GM15510 (cell line): ENCODE results near the gene DHRSX.

ENCODE experiments used
- POLR2A ChIP-seq: IDR thresholded peaks from 3 replicates; pipeline ENCODE4 v1.6.1; 2011; ENCODE audit warnings: borderline replicate concordance; ENCODE audit not compliant: insufficient read length; ENCODE audit errors: extremely low read depth

DHRSX gene

GRCh38 chrX:2468261-2469195, 32.2 kb downstream of the DHRSX start:
- no peak for TF ChIP-seq POLR2A

- TF ChIP-seq POLR2A = no peak
Observed at GRCh38 chrX:2466876-2467656, 33.7 kb downstream of the DHRSX start.

- no peak for TF ChIP-seq POLR2A
Observed at GRCh38 chrX:2464677-2465166, 36.1 kb downstream of the DHRSX start.

GRCh38 chrX:2463973-2464676, 36.7 kb downstream of the DHRSX start:
- no peak for TF ChIP-seq POLR2A

GRCh38 chrX:2462780-2463179, 38.0 kb downstream of the DHRSX start:
- TF ChIP-seq POLR2A = no peak

- TF ChIP-seq POLR2A = no peak
Observed at GRCh38 chrX:2462074-2462473, 38.7 kb downstream of the DHRSX start.

GRCh38 chrX:2461711-2462016, 39.1 kb downstream of the DHRSX start:
- no peak for TF ChIP-seq POLR2A

- TF ChIP-seq POLR2A = no peak
Observed at GRCh38 chrX:2458309-2458708, 42.5 kb downstream of the DHRSX start.

GRCh38 chrX:2457289-2458133, 43.3 kb downstream of the DHRSX start:
- TF ChIP-seq POLR2A = no peak

GRCh38 chrX:2452799-2453198, 48.0 kb downstream of the DHRSX start:
- no peak for TF ChIP-seq POLR2A

GRCh38 chrX:2452317-2452784, 48.4 kb downstream of the DHRSX start:
- TF ChIP-seq POLR2A = no peak

- no peak for TF ChIP-seq POLR2A
Observed at GRCh38 chrX:2451501-2452316, 49.1 kb downstream of the DHRSX start.

GRCh38 chrX:2450681-2451080, 50.1 kb downstream of the DHRSX start:
- TF ChIP-seq POLR2A = no peak
